ENCODE results near the gene FKBP3.

- no peak for TF ChIP-seq POLR2A (IDR thresholded peaks at IDR 0.05; ENCODE audit: low read length)
- TF ChIP-seq GATA1 (IDR thresholded peaks at IDR 0.05; ENCODE audit: low read depth, low read length) = no peak
These were observed 38.1 kb downstream of the FKBP3 start for GRCh38 chr14:45096218-45096617.
